Kidney tubule cell (primary cell): Measurements from ENCODE around the gene CRADD.
A peak's percentile ranks its signal among the peaks of the same experiment; 100 is the strongest.
"Not testable (repeated sequence)": the region's sequence is repeated elsewhere in the genome, so short reads cannot be mapped to it uniquely, and the experiment has no call there.

Experiments used
- DNase-seq: peaks from one replicate; pipeline ENCODE4 v3.0.0-alpha.2; 2018; ENCODE audit warnings: low spot score

CRADD gene

GRCh38 chr12:93873561-93873960 is 196.4 kb downstream of the CRADD start:
- no peak for DNase-seq

- no peak for DNase-seq
Measured at GRCh38 chr12:93875157-93875556, 198.0 kb downstream of the CRADD start.

- DNase-seq = no peak
Measured at GRCh38 chr12:93876360-93876759, 199.2 kb downstream of the CRADD start.

- DNase-seq = peak; percentile 61
Measured at GRCh38 chr12:93877446-93877845, 200.3 kb downstream of the CRADD start.

- peak; percentile 89 for DNase-seq
Measured at GRCh38 chr12:93879476-93880421, 202.6 kb downstream of the CRADD start.

GRCh38 chr12:93880853-93881522 is 203.8 kb downstream of the CRADD start:
- no peak for DNase-seq

- no peak for DNase-seq
Measured at GRCh38 chr12:93882763-93883162, 205.6 kb downstream of the CRADD start.

GRCh38 chr12:93883436-93884154 is 206.4 kb downstream of the CRADD start:
- peak; percentile 69 for DNase-seq

- DNase-seq = no peak
Measured at GRCh38 chr12:93884794-93885460, 207.8 kb downstream of the CRADD start.

- not testable (repeated sequence) for DNase-seq
Measured at GRCh38 chr12:93885973-93886532, 208.9 kb downstream of the CRADD start.

- DNase-seq = no peak
Measured at GRCh38 chr12:93886533-93887511, 209.6 kb downstream of the CRADD start.

GRCh38 chr12:93888964-93889363 is 211.8 kb downstream of the CRADD start:
- no peak for DNase-seq

GRCh38 chr12:93889516-93890212 is 212.5 kb downstream of the CRADD start:
- no peak for DNase-seq

- DNase-seq = no peak
Measured at GRCh38 chr12:93892423-93893268, 215.5 kb downstream of the CRADD start.

GRCh38 chr12:93894391-93895088 is 217.4 kb downstream of the CRADD start:
- DNase-seq = no peak

GRCh38 chr12:93895089-93895445 is 217.9 kb downstream of the CRADD start:
- no peak for DNase-seq

- no peak for DNase-seq
Measured at GRCh38 chr12:93896427-93896826, 219.3 kb downstream of the CRADD start.

- no peak for DNase-seq
Measured at GRCh38 chr12:93896952-93897351, 219.8 kb downstream of the CRADD start.
